GM19043 (cell line): ENCODE measurements around the gene DNAJC24.

Source experiments
- ATAC-seq: cut with Tn5 transposase; IDR thresholded peaks from one replicate; pipeline ENCODE4 v1.9.1; 2021; ENCODE audit warnings: low read depth; ENCODE audit not compliant: unreplicated experiment

DNAJC24 gene

DNA sequence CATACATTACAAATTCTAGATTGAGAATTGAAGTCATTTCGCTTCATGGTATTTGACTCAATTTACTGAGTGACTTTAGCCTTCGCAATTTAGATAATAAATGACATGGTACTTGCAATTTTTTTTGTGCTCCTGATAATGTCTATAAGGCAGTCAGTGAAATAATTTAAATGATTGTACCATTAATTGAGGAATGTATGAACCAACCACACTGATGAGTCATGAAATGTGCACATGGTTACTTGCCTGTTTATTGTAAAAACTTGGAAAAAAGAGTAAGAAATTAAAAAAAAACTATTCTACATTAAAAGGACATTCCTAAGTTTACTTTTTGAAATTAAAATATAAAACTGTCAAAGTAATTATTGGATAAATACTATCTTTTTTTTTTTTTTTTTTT lies 43.3 kb downstream of the DNAJC24 start:
- no peak for ATAC-seq

DNA sequence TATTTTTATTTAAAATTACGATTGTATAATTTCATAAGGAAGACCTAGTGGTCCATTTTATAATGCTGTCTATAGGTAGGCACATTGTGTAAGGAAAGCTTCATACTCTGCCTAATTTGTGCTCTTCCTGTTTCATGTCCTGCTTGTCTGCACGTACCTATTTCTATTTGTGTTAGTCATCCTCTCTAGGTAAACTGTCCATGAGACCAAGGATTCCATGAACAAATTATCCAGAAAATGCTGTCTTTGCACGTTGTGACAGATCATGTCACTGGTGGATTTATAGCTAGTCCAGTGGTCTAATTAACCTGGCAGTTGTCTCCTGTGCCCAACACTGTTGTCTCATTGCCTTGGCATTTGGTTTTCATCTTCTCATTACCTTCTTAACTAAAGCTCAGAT lies 44.7 kb downstream of the DNAJC24 start:
- ATAC-seq: no peak

DNA sequence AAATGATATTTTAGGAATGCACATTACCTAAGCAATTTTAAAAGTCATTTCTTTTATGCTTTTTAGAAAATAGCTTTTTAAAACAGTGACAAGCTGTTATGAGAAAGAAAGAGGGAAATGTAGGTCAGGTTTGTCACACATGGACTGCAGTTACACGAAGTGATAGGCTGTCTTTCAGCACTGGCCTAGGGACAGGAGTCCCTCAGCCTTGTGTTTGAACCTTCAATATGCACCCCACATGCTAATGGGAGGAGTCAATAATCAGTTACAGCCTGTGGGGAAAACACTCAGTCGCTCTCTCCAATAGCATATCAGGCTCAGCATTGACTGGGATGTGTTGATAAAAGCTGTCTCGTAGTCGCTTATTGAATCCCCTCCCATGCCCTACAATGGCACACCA lies 45.8 kb downstream of the DNAJC24 start:
- no peak for ATAC-seq

DNA sequence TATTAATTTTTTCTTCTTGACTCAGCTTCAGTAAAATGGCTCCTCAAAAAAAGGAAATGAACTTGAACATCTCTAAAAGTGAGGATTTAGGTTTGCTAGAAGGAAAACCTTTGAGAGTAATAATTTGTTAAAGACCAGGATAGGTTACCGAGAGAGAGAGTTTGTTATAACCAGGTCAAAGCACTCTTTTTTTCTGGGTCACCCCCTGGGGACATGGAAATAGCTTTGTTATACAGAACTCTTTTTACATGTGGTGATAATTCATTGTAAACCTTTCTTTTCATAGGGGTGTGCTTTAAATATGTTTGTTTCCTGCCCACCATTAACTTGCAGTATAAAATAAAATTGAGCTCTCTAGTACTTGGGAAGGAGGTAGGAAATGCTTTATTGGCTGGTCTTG lies 47.7 kb downstream of the DNAJC24 start:
- ATAC-seq: no peak

DNA sequence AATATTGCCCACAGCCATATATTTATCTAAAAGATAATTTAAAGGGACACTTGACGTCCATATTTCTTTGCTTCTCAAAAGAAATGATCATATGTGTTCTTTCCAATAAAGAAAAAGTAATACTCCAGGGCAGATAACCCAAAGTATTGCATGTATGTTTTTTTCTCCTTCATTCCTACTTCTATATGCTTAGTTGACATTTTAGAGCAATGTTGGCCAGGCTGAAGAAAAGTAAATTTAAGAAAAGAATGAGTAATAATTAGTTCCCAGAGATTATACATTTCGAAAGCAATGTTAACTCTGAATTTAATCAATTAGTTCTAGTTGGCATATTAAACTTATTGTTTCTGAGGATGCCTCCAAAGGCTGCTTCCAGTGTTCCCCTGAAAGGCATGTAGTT lies 48.2 kb downstream of the DNAJC24 start:
- no peak for ATAC-seq

DNA sequence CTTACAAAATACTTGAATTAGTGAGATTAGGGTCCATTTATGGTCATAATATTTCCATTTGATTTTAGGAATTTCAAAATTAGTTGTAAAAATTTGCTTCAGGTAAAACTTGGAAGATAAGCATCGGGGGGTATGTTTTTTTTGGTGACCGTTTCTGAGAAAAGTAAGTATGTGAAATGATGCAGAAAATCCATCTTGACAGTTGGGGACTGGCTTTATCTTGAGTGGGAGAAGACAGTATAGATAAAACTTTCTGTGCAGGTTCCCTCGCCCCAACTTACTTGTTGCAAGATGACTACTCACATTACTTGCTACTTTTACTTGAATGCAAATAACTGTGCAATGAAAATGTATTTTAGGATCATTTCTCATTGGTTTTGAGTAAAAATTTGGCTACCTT lies 49.5 kb downstream of the DNAJC24 start:
- ATAC-seq: no peak

DNA sequence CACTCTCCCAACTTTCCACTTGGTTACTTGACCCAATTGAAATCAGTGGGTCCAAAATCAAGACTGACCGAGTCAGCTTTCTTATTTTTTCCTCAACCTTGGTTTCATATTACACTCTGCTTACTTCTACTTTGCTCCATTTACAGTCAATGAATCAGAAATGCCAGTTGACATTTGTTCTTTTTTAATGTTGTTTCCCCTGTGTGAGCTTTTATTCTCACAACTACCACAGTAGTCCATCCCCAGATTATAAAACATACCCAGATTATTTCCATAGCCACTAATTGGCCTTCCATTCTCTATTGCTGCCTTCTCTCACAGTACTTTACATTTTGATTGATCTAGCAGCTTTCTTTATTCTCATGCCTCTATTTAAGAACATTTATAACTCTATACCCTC lies 50.0 kb downstream of the DNAJC24 start:
- no peak for ATAC-seq

DNA sequence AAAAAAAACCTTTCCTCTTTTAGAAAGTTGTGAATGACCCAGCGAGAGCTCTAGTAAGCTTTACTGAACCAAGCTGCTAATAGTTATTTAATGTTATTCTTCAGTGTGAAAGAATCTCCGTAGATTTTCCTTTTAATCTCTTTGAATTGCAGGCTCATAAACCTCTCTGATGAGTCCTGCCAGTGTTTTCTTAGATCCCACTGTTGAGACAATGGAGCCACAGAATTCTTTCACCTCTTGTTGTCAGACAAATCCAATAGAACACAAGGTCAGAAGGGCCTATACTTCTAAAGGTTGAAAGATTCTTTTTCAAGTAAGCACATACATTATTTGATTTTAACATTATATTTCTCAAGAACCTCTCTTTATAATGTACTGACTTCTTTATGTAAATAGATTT lies 52.2 kb downstream of the DNAJC24 start:
- no peak for ATAC-seq

DNA sequence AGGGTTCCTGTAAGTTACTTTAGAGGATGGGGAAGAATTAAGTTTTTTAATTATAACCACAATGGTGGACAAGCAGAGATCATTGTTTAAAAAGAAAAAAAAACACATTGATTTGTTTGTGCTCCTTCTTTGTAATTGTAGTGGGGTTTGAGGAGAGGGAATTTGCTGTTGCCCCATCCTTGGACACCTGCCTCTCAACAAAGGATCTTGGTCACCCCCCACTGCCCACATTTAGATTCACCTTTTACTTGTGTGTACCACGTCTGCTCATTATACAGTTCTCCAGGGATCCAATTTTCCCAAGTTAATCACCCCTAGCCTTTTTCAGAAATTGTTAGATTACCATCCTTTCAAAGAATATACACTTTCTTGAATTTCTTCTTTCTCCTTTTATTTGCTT lies 53.0 kb downstream of the DNAJC24 start:
- no peak for ATAC-seq

DNA sequence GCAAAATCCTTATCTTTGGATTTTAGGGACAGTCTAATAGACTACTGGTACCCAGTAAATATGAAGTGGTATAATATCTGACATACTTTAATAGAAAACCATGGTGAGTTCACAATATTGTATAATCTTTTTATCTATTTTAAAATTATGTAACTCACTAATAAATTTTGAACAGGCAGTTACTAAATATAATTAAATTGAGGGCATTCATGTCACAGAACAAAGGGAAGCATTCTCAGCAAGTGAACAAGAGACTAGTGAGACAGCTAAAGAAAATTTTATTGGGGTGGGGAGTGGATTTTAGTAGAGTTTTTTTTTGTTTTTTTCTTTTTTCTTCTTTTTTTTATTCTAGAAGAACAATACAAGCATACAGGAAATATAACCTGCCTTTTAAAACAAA lies 55.0 kb downstream of the DNAJC24 start:
- no peak for ATAC-seq

DNA sequence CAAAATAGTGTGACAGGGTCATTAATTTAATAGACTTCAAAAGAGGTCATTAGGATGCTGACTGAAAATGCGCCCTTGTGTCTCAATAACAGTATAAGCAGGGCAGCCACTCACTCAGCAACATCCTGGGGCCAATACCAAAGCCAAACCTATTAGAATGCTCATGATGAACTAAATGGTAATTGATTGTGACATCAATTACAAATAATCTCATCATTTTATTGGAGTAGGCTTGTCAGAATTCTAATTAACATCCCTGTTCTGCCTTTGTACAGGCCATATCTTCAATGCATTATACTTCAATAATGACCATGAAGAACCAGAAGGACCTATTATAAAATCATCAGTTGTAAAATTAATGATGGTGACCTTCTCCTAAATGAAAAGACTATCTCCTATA lies 64.2 kb downstream of the DNAJC24 start:
- no peak for ATAC-seq

DNA sequence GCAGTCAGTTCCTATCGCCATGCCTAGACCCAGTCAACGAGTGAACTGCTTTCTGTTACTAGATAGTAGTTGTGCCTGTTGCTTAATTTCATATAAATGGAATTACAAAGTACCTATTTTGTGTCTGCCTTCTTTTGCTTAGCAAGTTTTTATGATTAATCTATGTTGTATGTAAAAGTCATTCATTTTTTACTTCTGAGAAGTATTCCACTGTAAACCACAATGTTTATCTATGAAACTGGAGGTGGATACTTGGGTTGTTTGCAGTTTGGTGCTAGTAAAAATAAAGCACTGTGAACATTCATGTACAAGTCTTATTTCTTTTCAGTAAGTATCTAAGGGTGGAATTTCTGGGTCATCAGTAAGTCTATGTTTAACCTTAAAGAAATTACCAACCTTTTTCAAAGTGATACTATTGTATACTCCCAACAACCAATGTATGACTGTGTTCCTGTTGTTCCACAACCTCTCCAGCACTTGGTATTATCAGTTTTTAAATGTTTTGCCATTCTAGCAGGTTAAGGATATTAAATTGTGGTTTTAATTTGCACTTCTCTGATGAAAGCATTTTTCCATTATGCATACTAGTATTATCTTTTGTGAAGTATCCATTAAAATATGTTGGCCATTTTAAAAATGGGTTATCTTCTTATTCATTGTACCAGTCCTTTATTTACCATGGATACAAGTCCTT lies 68.2 kb downstream of the DNAJC24 start:
- no peak for ATAC-seq

DNA sequence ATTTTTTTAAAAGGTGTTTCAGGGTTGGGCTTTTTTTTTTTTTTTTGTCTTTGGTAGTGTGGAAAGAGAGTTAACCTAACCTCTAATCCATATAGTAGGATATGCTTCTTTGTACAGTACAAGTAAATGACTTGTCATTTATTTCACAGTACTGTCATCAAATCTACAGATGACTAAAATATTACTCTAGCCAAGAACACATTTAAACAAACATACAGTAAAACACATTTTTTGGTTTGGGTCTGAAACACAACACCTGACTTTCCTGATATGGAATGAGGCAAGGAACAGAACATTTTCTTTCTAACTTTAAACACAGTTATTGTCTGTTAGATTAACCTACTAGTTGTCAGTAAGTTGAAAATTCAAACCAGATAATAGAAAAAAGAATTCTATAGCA lies 71.6 kb downstream of the DNAJC24 start:
- ATAC-seq: no peak

DNA sequence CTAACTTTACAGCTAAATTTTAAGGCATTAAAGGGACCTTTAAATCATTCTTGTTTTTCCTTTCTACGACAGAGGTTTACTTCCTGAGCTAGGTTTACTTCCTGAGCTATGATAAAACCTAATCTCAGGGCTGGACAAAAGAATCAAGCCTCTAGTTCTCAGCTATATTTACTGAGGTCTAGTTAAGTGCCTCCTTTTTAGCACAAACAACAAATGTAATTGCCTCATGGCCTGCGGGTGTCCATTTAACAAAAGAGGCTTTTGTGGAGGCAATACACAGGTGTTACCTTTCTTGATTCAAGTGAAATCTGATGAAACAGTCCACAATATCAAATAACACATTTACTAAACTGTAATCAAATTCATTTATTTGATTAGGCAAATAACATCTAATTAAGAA lies 72.4 kb downstream of the DNAJC24 start:
- ATAC-seq: no peak

DNA sequence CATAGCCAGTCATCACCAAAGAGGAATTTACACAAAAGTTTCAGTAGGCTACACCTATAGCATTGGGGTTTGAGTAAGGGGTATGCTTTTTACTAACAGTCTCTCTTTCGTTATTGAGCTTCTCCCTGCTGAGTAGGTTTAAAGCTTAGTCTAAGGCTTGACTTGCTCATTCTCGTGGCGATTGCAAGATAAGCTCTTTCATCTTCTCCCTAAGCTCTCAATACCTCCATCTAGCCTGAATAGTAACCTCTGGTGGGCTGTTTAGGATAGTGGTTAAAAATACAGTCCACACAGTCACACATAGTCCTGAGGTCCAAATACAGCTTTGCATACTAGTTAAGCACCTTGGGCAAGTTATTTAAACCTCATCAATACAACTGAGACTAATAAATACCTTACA lies 74.1 kb downstream of the DNAJC24 start:
- ATAC-seq: no peak

DNA sequence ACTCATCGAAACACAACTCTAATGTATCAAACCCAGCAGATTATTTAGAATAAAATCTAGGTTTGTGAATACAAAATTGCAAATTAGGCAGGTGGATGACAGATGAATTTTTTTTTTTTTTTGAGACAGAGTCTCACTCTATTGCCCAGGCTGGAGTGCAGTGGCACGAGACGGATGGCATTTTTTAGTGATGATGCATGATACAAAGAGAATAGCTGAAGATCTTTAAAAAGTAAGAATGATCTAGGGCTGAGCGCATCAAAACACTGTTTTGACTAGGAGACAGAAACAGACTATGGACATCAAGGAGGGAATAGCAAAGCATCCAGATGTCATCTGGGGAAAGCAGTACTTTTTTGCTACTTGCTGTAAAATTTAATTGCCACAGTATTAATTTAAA lies 76.0 kb downstream of the DNAJC24 start:
- ATAC-seq: no peak

DNA sequence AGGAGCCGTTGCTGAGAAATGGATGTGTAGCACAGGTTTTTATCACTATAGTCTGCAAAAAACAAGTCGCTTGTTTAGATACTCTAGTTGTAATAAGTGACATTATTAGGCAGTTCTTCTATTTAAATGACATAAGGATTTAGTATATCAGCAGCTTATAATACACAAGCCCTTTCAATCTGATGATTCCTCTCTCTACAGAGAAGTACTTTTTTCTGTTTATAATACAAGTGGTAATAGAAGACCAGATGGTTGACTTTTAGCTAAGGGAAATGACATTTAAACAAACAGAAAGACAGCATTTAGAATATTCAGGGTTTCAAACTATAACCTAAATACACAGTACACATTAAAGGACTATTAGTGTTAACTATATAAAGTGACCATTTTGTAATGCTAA lies 79.4 kb downstream of the DNAJC24 start:
- no peak for ATAC-seq

DNA sequence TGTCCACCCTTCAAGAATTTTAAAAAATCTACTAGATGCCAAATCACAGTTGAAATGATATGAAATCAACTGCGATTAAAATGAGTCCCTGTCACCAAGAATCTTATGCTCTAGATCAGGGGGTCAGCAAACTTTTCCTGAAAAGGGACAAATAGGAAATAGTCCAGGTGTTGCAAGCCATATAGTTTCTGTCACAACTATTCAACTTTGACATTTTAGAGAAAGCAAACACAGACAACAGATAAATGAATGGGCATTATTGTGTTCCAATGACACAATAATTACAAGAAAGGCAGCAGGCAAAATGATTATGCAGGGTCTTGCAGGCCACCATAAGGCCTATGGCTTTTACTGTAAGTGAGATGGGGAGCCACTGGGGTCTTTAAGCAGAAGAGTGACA lies 81.2 kb downstream of the DNAJC24 start:
- ATAC-seq: no peak

DNA sequence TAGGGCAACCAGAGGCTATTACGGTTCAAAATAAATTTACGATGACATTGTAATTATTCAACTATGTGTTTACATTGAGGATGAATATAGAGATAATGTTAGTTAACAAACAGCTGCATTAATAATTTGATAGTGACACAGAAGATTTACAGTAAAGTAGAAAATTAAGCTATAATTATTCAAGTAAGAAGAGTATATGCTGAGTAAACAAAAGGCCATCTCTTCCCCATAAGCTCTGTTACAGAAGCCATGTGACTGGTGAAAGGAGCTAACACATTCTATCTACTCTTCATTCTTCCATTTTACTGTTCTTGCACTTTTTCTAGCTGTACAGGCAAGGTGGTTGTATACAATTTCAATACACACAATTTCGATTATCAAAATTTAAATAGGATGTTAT lies 85.5 kb downstream of the DNAJC24 start:
- no peak for ATAC-seq

DNA sequence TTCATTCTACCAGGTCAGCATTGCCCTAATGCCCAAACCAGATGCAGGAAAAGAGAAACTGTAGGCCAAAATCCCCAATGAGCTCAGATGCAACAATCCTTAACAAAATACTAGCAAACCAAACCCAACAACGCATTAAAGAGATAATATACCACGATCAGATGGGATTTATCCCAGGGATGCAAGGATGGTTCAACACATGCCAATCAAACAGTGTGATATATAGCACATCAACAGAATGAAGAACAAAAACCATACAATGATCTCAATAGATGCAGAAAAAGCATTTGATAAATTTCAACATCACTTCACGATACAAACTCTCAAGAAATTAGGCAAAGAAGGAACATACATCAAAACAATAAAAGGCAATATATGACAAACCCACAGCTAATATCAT lies 94.8 kb downstream of the DNAJC24 start:
- ATAC-seq: no peak

DNA sequence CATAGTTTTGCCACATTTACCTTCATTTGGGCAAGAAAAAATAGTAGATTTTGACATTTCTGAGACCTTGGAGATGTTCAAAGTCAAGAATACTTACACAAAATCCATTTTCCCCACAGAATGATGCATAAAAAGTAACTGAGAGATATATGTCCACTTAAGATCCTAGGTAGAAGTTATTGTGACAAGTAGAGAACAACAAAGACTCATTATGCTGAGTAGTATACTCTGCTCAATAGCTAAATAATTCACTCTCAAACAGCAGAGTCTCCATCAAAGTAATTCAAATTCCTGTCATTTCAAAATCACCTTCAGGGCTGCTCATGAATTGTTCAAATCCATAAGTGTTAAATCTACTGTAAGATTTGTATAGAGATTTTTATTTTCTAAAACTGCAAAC lies 104.4 kb downstream of the DNAJC24 start:
- ATAC-seq: no peak

DNA sequence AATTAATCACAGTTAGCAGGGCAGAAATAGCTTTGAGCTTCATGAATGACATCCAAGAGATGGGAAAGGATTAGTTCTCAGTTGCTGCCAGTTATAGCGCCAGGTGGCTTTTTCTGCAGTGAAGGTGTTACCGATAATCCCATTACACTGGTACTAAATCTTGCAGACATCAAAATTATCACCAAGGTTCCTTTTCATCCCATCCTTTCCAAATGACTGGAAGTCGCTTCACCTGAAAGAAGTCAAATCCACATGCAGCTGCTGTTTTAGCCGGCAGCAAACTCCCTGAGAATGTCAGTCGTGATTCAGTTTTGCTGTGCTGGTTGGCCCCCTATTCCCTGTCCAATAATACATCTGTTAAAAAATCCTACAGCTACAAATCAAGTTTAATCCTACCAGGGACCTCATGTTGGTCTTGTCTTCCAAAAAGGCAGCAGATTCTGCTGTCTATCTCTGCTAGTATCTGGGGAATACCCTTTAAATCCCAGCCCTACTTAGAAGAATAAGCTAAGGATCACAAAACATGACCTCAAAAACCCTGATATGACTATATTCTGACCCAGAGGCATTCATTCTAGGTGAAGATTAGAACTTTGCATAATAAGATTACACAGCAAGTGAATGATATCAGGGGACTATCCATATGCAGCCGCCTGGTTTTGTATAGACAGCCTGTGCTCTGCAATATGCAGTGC lies 108.0 kb downstream of the DNAJC24 start:
- no peak for ATAC-seq

DNA sequence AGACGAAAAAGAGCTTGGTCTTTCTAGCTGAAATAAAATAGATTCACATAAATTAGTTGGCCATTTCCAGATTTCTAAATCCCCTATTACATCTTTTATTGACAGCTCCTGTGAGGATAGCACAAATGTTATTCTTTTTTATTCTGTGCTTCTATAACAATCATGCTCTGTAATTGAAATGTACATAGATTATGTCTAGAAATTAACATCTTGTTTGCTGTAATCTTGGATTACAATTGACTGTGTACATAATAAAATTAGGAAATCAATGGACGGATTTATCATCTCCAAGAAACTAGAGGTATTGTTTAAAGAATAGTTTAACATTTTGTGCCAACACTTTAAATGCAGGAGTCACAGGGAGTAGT lies 108.5 kb downstream of the DNAJC24 start:
- ATAC-seq: no peak
